ENCODE data around the gene ATXN7L3.

DNA sequence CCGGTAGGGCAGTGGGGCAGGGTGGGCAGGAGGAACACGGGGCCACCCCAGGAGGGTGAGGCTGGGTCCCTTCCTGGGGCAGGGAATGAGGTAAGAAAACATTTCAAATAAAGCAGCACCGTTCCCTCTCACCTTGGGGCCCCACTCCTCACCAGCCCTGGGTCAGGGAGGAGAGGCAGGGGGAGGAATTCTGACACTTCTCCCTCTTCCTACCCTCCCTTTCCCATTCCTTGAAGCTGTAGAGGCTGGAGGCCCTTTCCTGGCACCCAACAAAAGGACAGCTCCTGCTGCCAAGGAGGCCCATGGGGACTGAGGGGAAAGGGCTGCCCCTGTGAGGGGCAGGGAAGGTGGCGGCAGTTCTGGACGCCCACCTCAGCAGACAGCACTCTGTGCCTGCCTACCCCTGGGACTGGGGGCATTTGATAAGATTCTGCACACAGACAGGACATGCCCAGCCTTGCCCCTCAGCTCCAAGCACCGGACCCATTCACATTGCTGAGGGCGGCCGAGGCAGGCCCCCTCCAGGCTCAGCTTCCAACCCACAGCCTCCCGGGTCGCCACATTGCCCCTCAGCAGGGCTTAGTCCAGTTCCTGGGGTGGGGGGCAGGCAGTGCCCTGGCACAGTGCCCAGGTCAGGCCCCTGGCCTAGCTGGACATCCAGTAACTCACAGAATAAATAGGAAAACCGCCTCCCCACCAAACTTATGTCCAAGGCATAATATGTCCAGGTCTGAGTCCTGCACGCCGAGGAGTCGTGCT lies 6.2 kb downstream of the ATXN7L3 start:
- TF ChIP-seq, protein P1, sequence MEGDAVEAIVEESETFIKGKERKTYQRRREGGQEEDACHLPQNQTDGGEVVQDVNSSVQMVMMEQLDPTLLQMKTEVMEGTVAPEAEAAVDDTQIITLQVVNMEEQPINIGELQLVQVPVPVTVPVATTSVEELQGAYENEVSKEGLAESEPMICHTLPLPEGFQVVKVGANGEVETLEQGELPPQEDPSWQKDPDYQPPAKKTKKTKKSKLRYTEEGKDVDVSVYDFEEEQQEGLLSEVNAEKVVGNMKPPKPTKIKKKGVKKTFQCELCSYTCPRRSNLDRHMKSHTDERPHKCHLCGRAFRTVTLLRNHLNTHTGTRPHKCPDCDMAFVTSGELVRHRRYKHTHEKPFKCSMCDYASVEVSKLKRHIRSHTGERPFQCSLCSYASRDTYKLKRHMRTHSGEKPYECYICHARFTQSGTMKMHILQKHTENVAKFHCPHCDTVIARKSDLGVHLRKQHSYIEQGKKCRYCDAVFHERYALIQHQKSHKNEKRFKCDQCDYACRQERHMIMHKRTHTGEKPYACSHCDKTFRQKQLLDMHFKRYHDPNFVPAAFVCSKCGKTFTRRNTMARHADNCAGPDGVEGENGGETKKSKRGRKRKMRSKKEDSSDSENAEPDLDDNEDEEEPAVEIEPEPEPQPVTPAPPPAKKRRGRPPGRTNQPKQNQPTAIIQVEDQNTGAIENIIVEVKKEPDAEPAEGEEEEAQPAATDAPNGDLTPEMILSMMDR (conservative IDR thresholded peaks at IDR 0.05), result no peak
- no peak for TF ChIP-seq EZH2 (IDR thresholded peaks at IDR 0.05; ENCODE audit: low read depth)

All from PC-9 (cell line).